Smooth muscle cell (in vitro differentiated cells): ENCODE results near the gene NHSL2. TPM values are rescaled to one million over a fixed set of nuclear protein-coding genes. Genes with fewer than 3 reads are reported as not detected.

Source experiments
- DNase-seq: peaks from one replicate; lab custom pipeline; 2025; ENCODE audit not compliant: unreplicated experiment; lab: John Stamatoyannopoulos, UW
- H2AFZ ChIP-seq: fragments of 200-600 bp; sonication (generic); 2 replicates; pipeline ENCODE4 v1.6.0; 2016; ENCODE audit warnings: antibody characterized with exemption, low read depth, mild to moderate bottlenecking
- H3F3A ChIP-seq: fragments of 200-600 bp; sonication (generic); 2 replicates; pipeline ENCODE4 v1.6.0; 2017; ENCODE audit warnings: antibody characterized with exemption, low read depth
- H3K27ac ChIP-seq: fragments of 200-600 bp; sonication (generic); 2 replicates; pipeline ENCODE4 v1.5.1; 2016; ENCODE audit warnings: low read depth, mild to moderate bottlenecking
- H3K27me3 ChIP-seq: fragments of 200-600 bp; sonication (generic); 2 replicates; pipeline ENCODE4 v1.6.1; 2016; ENCODE audit warnings: low read depth, mild to moderate bottlenecking
- H3K36me3 ChIP-seq: fragments of 200-600 bp; sonication (generic); 2 replicates; pipeline ENCODE4 v1.5.1; 2016; ENCODE audit warnings: low read depth
- H3K4me1 ChIP-seq: fragments of 200-600 bp; sonication (generic); 2 replicates; pipeline ENCODE4 v1.5.1; 2016; ENCODE audit warnings: low read depth
- H3K4me2 ChIP-seq: fragments of 200-600 bp; sonication (generic); 2 replicates; pipeline ENCODE4 v1.6.0; 2016; ENCODE audit warnings: mild to moderate bottlenecking
- H3K4me3 ChIP-seq: fragments of 200-600 bp; sonication (generic); 2 replicates; pipeline ENCODE4 v1.5.1; 2016; ENCODE audit warnings: mild to moderate bottlenecking
- H3K79me2 ChIP-seq: fragments of 200-600 bp; sonication (generic); 2 replicates; pipeline ENCODE4 v1.6.0; 2016; ENCODE audit warnings: low read depth, mild to moderate bottlenecking
- H3K9ac ChIP-seq: fragments of 200-600 bp; sonication (generic); 2 replicates; pipeline ENCODE4 v1.6.0; 2016; ENCODE audit warnings: low read depth
- H3K9me3 ChIP-seq: fragments of 200-600 bp; sonication (generic); replicated peaks from 2 replicates; pipeline ENCODE4 v1.5.1; 2016; ENCODE audit warnings: low read depth
- H4K20me1 ChIP-seq: fragments of 200-600 bp; sonication (generic); 2 replicates; pipeline ENCODE4 v1.6.0; 2016; ENCODE audit warnings: low read depth
- CTCF ChIP-seq: fragments of 200-600 bp; sonication (generic); IDR thresholded peaks from 2 replicates; pipeline ENCODE4 v1.5.1; 2017; ENCODE audit warnings: borderline replicate concordance, mild to moderate bottlenecking, antibody characterized with exemption; ENCODE audit not compliant: insufficient read depth, poor library complexity, severe bottlenecking
- WGBS: methylation state at CpG from one replicate; pipeline ENCODE4 v1.1.7; 2016; ENCODE audit warnings: low lambda C conversion rate; 5-methylcytosine and 5-hydroxymethylcytosine counted together
- polyA plus RNA-seq: library from polyadenylated mRNA; unstranded; fragments of >200 nt; fragmentation: Nextera tagmentation; extraction: Ambion mirVana; gene quantifications from 2 replicates; pipeline ENCODE4 v1.2.1, GENCODE V29; 2016
- total RNA-seq: library from RNA; depleted of rRNA; stranded (reverse); fragments of >200 nt; gene quantifications from 2 replicates; pipeline ENCODE4 v1.2.3, GENCODE V29; 2014

The NHSL2 gene
- total and polyA plus RNA-seq, 2 experiments from 2014 or later = 2.9 to 3.3 TPM

- Histone ChIP-seq H2AFZ (no peak overlapping the region), H4K20me1 (no peaks in the 10 kb centered on the region), H3K4me1 (no peaks in the 10 kb centered on the region), H3K4me2 (no peak overlapping the region), H3K9me3 (no peaks in the 10 kb centered on the region), H3K4me3 (no peak overlapping the region), H3K27me3 (no peaks in the 10 kb centered on the region), H3K27ac (no peak overlapping the region), H3K9ac (no peak overlapping the region), H3F3A (no peaks in the 10 kb centered on the region), H3K36me3 (no peaks in the 10 kb centered on the region), H3K79me2 (no peaks in the 10 kb centered on the region)
- no peak for TF ChIP-seq CTCF
- 53% methylated on average over 3 of the region's 3 CpGs for WGBS
- DNase-seq = no peak
These were observed 108.8 kb downstream of the NHSL2 start for GRCh38 chrX:72019487-72019886.

GRCh38 chrX:72020204-72020603 is 109.6 kb downstream of the NHSL2 start:
- H3K79me2 ChIP-seq = no peaks in the 10 kb centered on the region
- no peaks in the 10 kb centered on the region for H3K4me1 ChIP-seq
- WGBS = 76% methylated on average over 3 of the region's 3 CpGs
- H3K9ac ChIP-seq = no peak overlapping the region
- H3K4me2 ChIP-seq = no peak overlapping the region
- no peaks in the 10 kb centered on the region for H4K20me1 ChIP-seq
- DNase-seq = no peak
- H3K9me3 ChIP-seq = no peaks in the 10 kb centered on the region
- no peak overlapping the region for H3K4me3 ChIP-seq
- H3K36me3 ChIP-seq = no peaks in the 10 kb centered on the region
- H3K27ac ChIP-seq = no peak overlapping the region
- H3F3A ChIP-seq = no peaks in the 10 kb centered on the region
- no peak for TF ChIP-seq CTCF
- no peaks in the 10 kb centered on the region for H3K27me3 ChIP-seq
- no peak overlapping the region for H2AFZ ChIP-seq

DNA sequence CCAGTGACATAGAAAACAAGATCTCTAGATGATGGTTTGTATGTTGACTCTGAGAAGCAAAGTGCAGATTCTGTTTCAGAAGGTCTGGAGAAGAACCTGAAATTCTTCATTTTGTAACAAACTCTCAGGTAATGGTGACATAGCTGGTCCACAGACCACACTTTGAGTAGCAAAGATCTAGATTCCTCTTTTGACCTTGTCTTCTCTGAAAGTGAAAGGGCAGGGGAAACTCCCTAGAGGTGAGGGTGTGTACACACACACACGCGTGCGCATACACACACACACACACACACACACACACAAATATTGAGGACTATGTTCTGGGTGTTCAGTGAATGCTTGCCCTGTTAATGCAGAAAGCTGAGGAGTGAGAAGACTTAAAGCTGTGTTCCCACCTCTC is 110.1 kb downstream of the NHSL2 start:
- no peak overlapping the region for H2AFZ ChIP-seq
- no peaks in the 10 kb centered on the region for H3K9me3 ChIP-seq
- H3F3A ChIP-seq = no peaks in the 10 kb centered on the region
- no peaks in the 10 kb centered on the region for H3K79me2 ChIP-seq
- no peaks in the 10 kb centered on the region for H4K20me1 ChIP-seq
- no peak overlapping the region for H3K4me2 ChIP-seq
- no peak for DNase-seq
- H3K4me1 ChIP-seq = no peaks in the 10 kb centered on the region
- H3K27ac ChIP-seq = no peak overlapping the region
- no peak overlapping the region for H3K4me3 ChIP-seq
- no peaks in the 10 kb centered on the region for H3K36me3 ChIP-seq
- no peak overlapping the region for H3K9ac ChIP-seq
- no peaks in the 10 kb centered on the region for H3K27me3 ChIP-seq
- WGBS = 95% methylated on average over 3 of the region's 3 CpGs
- TF ChIP-seq CTCF = no peak

DNA sequence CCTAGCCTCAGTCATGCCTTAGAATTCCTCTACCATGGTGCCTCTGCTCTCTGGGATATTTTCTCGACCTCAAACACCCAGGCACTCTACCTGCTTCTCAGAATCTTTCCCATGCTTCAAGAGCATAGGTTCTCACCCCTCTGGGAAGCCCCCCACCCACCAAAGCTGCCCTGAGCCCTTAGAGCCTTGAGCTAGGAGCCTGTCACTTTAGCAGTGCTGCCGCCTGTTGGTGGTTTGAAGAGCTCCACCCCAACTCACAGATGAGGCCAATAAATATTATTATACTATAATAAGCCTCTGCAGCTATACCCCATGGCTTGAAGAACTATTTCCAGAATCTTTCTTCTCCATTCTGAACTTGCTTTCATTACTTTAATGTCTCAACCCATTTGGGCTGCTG is 111.3 kb downstream of the NHSL2 start:
- DNase-seq = no peak
- Histone ChIP-seq H3K4me1 (no peaks in the 10 kb centered on the region), H3K27me3 (no peaks in the 10 kb centered on the region), H3F3A (no peaks in the 10 kb centered on the region), H3K9me3 (no peaks in the 10 kb centered on the region), H3K36me3 (no peaks in the 10 kb centered on the region), H3K79me2 (no peaks in the 10 kb centered on the region), H2AFZ (no peak overlapping the region), H3K4me3 (no peak overlapping the region), H3K27ac (no peak overlapping the region), H4K20me1 (no peaks in the 10 kb centered on the region), H3K9ac (no peak overlapping the region), H3K4me2 (no peak overlapping the region)
- peak; percentile 35 for TF ChIP-seq CTCF
- 45% methylated on average over 2 of the region's 2 CpGs for WGBS
